Activated CD4-positive, alpha-beta T cell treated with anti-CD3 and anti-CD28 coated beads, Interleukin-2, Interleukin-6, amounts not matched to agents 100 ng/mL and 50 ng/mL, durations not matched to agents 16 hours and 8 hours (primary cell): ENCODE data around the gene ASIC2.

Experiments
- DNase-seq: peaks from one replicate; pipeline ENCODE4 v3.0.0-alpha.2; 2020

Gene ASIC2

GRCh38 chr17:33202796-33203495, 90.1 kb downstream of the ASIC2 start:
- DNase-seq: no peak

DNA sequence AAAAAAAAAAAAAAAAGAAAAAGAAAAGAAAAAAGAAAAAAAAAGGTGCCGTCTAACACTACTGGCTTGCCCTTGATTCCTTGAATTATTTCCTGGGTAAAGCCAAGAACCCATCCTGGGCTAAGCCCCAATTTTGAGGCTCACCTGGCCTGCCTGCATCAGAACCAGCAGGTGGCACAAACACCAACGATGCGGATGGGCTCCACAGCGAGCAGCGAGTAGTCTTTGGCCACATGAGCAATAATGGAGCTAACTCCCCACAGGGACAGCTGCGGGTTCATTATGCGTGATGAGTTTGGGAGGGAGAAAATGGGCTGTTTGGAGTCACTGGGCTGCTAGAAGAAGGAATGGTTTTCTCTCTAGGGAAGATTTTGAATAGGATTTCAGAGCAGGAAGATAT, 91.1 kb downstream of the ASIC2 start:
- no peak for DNase-seq

DNA sequence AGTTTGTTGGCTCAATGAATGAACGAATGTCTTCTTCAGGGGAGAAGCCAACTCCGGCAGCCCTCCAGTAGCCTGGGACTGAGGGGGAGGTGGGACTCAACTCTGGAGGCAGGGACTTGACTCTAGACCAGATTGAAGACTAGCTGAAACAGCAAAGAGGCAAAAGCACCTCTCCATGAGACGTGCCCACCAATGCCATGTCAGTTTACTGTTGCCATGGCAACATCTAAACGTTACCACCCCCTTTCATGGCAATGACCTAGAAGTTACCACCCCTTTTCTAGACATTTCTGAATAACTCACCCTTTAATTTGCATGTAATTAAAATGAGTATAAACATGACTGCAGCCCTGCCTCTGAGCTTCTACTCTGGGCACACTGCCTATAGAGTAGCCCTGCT, 91.8 kb downstream of the ASIC2 start:
- DNase-seq: no peak

GRCh38 chr17:33200587-33200986, 92.5 kb downstream of the ASIC2 start:
- DNase-seq: no peak

DNA sequence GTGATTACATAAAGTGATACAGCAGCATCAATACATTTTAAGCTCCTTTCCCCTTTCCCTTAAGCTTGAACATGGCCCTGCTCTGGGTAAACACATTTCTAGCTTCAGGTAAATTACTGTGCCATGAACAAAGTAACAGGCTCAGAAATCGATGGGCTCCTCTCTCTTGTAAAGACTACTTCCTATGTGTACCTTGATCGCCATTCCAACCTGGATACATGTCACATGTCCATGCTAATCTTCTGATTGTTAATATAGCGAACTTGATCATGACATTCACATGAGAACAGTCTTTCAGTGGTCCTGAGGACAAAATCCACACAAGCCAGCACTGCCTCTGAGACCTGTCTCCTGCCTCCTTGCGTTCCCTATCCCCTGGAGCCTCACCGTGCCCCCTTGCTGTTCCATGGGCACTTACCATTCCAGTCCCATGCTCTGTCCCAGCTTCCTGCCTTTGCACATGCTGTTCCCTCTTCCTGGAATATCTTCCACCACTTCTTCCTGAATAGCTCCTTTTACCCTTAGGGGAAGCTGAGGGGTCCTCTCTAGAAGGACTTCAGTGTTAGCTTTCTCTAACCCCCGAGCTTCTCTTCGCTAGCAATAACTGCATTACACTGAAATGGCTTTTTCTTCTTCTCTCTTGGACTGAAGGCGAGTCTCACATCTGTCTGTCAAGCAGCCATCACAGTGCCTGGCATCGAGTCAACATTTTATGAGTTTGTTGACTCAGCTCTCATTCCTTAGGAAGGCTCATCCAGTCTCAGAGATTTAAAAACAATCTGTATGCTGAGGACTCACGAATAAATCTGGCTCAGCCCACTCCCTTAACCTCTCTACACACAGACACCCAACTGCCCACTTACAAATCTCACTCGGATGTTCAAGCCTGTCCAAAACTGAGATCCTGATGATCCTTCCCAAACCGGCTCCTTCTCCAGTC, 93.3 kb downstream of the ASIC2 start:
- no peak for DNase-seq

GRCh38 chr17:33198954-33199353, 94.1 kb downstream of the ASIC2 start:
- no peak for DNase-seq

- DNase-seq: no peak
Observed at GRCh38 chr17:33197342-33197741, 95.8 kb downstream of the ASIC2 start.

GRCh38 chr17:33196883-33197282, 96.2 kb downstream of the ASIC2 start:
- DNase-seq: no peak

GRCh38 chr17:33192951-33193911, 99.9 kb downstream of the ASIC2 start:
- no peak for DNase-seq

GRCh38 chr17:33183487-33184026, 109.5 kb downstream of the ASIC2 start:
- no peak for DNase-seq

DNA sequence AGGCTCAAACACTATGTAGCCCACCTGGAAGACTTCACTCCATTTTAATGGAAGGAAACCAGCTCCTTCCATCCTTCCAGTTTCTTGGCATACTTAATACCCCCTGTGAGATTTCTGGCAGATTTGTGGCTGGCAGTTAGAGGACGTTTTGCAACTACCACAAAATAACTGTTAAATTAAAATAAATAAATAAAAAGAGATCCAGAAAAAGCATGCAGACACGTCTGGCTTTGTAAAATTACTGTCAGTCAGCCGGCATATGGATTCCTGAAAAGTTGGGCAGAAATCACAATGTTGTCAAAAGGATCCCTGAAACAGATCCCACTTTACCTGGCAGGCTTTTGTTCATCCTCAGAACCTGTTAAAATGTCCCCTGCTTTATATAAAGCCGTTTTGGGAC, 113.9 kb downstream of the ASIC2 start:
- no peak for DNase-seq

GRCh38 chr17:33178681-33179080, 114.4 kb downstream of the ASIC2 start:
- DNase-seq: no peak

- DNase-seq: no peak
Observed at GRCh38 chr17:33175562-33175961, 117.5 kb downstream of the ASIC2 start.

DNA sequence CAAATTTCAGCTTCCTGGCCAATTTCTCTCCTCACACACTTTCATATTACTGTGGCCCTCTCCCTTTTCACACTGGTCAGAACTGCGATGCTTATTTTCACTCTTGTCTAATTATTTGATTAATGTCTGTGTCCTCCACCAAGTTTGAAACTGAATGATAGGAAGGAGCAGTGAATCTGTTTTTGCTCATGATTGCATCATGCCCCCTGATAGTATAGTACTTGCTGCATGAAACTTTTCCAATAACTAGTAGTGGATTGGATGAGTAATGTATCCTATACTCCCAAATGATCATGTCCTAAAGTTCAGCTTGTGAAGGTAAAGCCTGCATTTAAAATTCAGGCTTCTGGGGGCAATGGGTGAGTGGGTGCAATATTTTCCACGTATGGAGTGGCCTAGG, 121.2 kb downstream of the ASIC2 start:
- DNase-seq: no peak

DNA sequence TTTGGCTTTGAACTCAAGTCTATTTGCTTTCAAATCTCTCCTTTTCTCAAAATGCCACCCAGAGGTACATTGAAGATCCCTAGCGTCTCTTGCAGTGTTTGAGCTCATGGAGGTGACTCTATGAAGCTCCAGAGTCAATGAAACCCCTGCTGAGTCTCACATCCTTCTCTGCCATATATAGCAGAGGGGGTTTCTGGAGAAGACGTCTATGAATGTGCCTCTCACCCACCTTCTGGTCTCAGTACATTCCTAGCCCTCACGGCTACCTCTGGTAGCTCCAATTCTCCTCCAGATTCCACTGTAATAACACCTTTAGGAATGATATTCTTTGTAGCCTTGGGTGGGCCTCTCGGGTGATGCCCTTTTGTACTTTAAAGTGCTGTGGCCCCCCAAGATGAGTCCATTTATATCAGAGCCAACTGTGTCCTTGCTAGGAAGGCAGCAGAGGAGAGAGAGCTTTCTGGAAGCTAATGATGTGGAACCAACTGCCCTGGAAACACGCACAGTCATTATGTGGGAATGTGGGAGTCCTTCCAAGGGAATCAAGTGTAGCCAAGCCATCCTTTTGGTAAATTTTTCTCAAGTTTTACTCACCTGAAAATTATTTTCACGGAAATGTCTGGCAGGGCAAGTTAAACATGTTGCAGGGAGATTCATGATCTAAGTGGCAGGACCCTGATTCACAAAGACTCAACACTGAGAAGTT, 123.4 kb downstream of the ASIC2 start:
- DNase-seq: no peak

DNA sequence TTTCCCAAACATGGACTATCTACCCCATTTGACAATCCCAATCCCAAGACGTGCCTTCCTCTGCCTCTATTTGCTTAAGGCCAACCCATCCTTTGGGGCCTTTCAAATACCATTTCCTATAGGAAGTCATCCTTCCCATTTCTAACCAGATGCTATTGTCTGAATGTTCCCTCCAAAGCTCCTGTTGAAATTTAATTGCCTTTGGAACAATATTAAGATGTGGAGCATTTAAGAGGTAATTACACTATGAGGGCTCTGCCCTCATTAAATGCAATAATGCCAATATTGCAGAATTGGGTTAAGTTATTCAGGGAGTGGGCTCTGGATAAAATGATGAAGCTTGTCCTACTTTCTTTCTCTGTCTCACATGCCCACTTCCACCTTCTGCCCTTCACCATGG, 125.4 kb downstream of the ASIC2 start:
- DNase-seq: no peak

GRCh38 chr17:33166472-33166871, 126.6 kb downstream of the ASIC2 start:
- no peak for DNase-seq

GRCh38 chr17:33164169-33164881, 128.8 kb downstream of the ASIC2 start:
- DNase-seq: no peak

- no peak for DNase-seq
Observed at GRCh38 chr17:33163533-33164168, 129.4 kb downstream of the ASIC2 start.

GRCh38 chr17:33154869-33155455, 138.1 kb downstream of the ASIC2 start:
- DNase-seq: no peak
